ENCODE data around the gene LRRC8B. TPM values are rescaled to one million over a fixed set of nuclear protein-coding genes. Genes with fewer than 3 reads are reported as not detected.

The LRRC8B gene
- total RNA-seq = 10 to 100 TPM; 39.2 to 39.4 TPM
- 14.3 TPM for polyA plus RNA-seq (2013, experiment 1 of 2)
- 15.8 TPM for polyA plus RNA-seq (2013, experiment 2 of 2)
- long read RNA-seq, experiment 1, full-length matches to known transcripts = 3 of 17 reads
- long read RNA-seq, experiment 1, partial matches to known transcripts = 2 of 17 reads
- long read RNA-seq, experiment 1, other reads (novel, unspliced or antisense) = 12 of 17 reads
- long read RNA-seq, experiment 2, full-length matches to known transcripts = 28 of 66 reads
- long read RNA-seq, experiment 2, partial matches to known transcripts = 5 of 66 reads
- long read RNA-seq, experiment 2, other reads (novel, unspliced or antisense) = 33 of 66 reads
- long read RNA-seq, experiment 3, full-length matches to known transcripts = 5 of 18 reads
- long read RNA-seq, experiment 3, partial matches to known transcripts = 2 of 18 reads
- long read RNA-seq, experiment 3, other reads (novel, unspliced or antisense) = 11 of 18 reads
- long read RNA-seq, experiment 4, partial matches to known transcripts = 0 of 2 reads
- long read RNA-seq, experiment 4, other reads (novel, unspliced or antisense) = 2 of 2 reads

DNA sequence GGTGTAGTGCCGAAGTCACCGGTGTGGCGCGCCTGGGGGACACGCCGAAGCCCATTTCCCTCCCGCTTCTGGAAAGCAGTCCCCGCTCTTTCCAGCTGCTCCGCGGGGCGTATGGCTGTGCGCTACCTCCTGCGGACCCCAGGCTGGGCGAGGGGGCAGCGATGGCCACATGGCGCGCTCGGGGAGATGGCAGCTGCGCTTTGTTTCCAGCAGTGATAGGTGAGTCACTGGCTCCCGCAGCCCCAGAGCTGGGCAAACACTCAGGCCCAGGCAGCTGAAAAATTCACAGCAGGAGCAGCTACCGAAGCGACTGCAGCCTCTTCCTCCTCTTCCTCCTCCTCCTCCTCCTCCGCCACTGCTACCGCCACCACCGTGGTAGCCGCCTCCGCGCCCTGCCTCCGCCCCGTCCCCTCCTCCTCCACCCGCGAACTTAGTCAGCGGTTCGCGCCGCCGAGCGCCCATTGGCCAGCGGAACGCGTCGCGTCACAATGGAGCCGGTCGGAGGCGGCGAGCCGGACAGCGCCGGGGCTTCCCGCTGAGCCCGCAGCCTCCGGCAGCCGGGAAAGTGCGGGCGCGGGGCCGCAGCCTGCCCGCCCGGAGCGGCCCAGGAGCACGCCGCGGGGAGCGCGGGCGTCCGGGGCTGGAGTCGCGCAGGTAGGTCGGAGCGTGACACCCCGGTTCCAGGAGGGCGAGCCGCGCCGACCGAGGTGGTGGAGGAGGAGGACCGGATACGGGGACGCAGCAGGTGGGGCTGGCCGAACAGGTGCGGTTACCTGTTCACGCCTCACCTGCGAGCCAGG lies at the start of gene LRRC8B:
Gene LRRC8B, plus strand, starts transcription at position 461 of the 800 bp plus-strand sequence. CDS start 57,822 bp downstream, outside the sequence.
- Histone ChIP-seq H3K9ac (ENCODE audit: extremely low read depth, low read length, poor library complexity, severe bottlenecking) (peak within 1 kb of the TSS; percentile 77), H3K9me3 (ENCODE audit: control insufficient read depth, low read length) (no peaks in the 10 kb centered on the region), H3K27ac (ENCODE audit: low read depth, low read length) (peak within 1 kb of the TSS; percentile 94), H3K27me3 (ENCODE audit: control insufficient read depth, insufficient read depth, low read length, poor library complexity, severe bottlenecking) (no peaks in the 10 kb centered on the region), H3K4me3 (ENCODE audit: low read length) (peak within 1 kb of the TSS; percentile 96), H3K36me3 (ENCODE audit: control insufficient read depth, insufficient read depth, low read length) (peaks cover 15% of the 10 kb centered on the region), H3K4me1 (ENCODE audit: control insufficient read depth, insufficient read depth, low read length) (no peaks in the 10 kb centered on the region)
- no peak within 1 kb of the TSS for H3K4me3 Mint-ChIP-seq
- peak; percentile 96 for DNase-seq
- H3K36me3 Mint-ChIP-seq (ENCODE audit: low read depth) = peaks cover 4% of the 10 kb centered on the region
- peaks cover 17% of the 10 kb centered on the region for H3K4me1 Mint-ChIP-seq
- WGBS, 2 experiments (ENCODE audit: insufficient coverage in 1 of 2, insufficient read length in 1 of 2) = 0% methylated on average over 12 to 85 of the region's 85 CpGs
- H3K27ac Mint-ChIP-seq = peak within 1 kb of the TSS; percentile 95
- no peaks in the 10 kb centered on the region for H3K9me3 Mint-ChIP-seq
- peaks cover 4% of the 10 kb centered on the region for H3K27me3 Mint-ChIP-seq (ENCODE audit: insufficient read depth)
- TF ChIP-seq, protein P1, sequence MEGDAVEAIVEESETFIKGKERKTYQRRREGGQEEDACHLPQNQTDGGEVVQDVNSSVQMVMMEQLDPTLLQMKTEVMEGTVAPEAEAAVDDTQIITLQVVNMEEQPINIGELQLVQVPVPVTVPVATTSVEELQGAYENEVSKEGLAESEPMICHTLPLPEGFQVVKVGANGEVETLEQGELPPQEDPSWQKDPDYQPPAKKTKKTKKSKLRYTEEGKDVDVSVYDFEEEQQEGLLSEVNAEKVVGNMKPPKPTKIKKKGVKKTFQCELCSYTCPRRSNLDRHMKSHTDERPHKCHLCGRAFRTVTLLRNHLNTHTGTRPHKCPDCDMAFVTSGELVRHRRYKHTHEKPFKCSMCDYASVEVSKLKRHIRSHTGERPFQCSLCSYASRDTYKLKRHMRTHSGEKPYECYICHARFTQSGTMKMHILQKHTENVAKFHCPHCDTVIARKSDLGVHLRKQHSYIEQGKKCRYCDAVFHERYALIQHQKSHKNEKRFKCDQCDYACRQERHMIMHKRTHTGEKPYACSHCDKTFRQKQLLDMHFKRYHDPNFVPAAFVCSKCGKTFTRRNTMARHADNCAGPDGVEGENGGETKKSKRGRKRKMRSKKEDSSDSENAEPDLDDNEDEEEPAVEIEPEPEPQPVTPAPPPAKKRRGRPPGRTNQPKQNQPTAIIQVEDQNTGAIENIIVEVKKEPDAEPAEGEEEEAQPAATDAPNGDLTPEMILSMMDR (conservative IDR thresholded peaks at IDR 0.05) = no peak

DNA sequence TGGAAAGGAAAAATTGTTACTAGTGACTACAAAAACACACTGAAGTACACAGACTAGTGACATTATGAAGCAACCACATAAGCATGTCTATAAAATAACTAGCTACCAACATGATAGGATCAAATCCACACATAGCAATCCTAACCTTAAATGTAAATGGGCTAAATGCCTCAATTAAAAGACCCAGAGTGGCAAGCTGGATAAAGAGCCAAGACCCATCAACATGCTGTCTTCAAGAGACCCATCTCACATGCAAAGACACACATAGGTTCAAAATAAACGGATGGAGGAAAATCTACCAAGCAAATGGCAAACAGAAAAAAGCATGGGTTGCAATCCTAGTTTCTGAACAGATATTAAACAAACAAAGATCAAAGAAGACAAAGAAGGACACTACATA lies 49.4 kb upstream of the LRRC8B start:
- WGBS, 2 experiments (ENCODE audit: insufficient coverage in 1 of 2, insufficient read length in 1 of 2) = 78% methylated on average over 1 of the region's 1 CpG; no CpG with 5 or more reads in 1 of the 2 experiments
- TF ChIP-seq, protein P1 (conservative IDR thresholded peaks at IDR 0.05) = no peak
- Mint-ChIP-seq H3K36me3 (ENCODE audit: low read depth) (no peaks in the 10 kb centered on the region), H3K27me3 (ENCODE audit: insufficient read depth) (peaks cover 2% of the 10 kb centered on the region), H3K4me3 (no peak overlapping the region), H3K27ac (no peak overlapping the region), H3K9me3 (peaks cover 15% of the 10 kb centered on the region), H3K4me1 (no peaks in the 10 kb centered on the region)
- Histone ChIP-seq H3K36me3 (ENCODE audit: control insufficient read depth, insufficient read depth, low read length) (no peaks in the 10 kb centered on the region), H3K4me3 (ENCODE audit: low read length) (no peak overlapping the region), H3K4me1 (ENCODE audit: control insufficient read depth, insufficient read depth, low read length) (no peaks in the 10 kb centered on the region), H3K9ac (ENCODE audit: extremely low read depth, low read length, poor library complexity, severe bottlenecking) (no peak overlapping the region), H3K9me3 (ENCODE audit: control insufficient read depth, low read length) (peaks cover 9% of the 10 kb centered on the region), H3K27me3 (ENCODE audit: control insufficient read depth, insufficient read depth, low read length, poor library complexity, severe bottlenecking) (no peaks in the 10 kb centered on the region), H3K27ac (ENCODE audit: low read depth, low read length) (no peak overlapping the region)
- no peak for DNase-seq

DNA sequence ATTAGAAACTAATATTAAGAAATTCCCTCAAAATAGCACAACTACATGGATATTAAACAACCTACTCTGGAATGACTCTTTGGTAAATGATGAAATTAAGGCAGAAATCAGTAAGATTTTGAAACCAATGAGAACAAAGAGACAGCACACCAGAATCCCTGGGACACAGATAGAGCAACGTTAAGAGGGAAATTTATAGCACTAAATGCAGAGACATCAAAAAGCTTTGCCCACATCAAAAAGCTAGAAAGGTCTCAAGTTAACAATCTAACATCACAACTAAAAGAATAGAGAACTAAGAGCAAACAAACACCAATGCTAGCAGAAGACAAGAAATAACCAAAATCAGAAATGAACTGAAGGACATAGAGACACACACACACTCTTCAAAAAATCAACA lies 48.6 kb upstream of the LRRC8B start:
- H3K9me3 ChIP-seq (ENCODE audit: control insufficient read depth, low read length) = peaks cover 16% of the 10 kb centered on the region
- H3K27ac ChIP-seq (ENCODE audit: low read depth, low read length) = no peak overlapping the region
- H3K27me3 ChIP-seq (ENCODE audit: control insufficient read depth, insufficient read depth, low read length, poor library complexity, severe bottlenecking) = no peaks in the 10 kb centered on the region
- H3K4me1 Mint-ChIP-seq = no peaks in the 10 kb centered on the region
- TF ChIP-seq, protein P1 (conservative IDR thresholded peaks at IDR 0.05) = no peak
- no peak for DNase-seq
- H3K4me1 ChIP-seq (ENCODE audit: control insufficient read depth, insufficient read depth, low read length) = no peaks in the 10 kb centered on the region
- 97% methylated on average over 1 of the region's 1 CpG; no CpG with 5 or more reads in 1 of the 2 experiments for WGBS, 2 experiments (ENCODE audit: insufficient coverage in 1 of 2, insufficient read length in 1 of 2)
- no peaks in the 10 kb centered on the region for H3K36me3 ChIP-seq (ENCODE audit: control insufficient read depth, insufficient read depth, low read length)
- H3K9me3 Mint-ChIP-seq = peaks cover 23% of the 10 kb centered on the region
- peaks cover 2% of the 10 kb centered on the region for H3K27me3 Mint-ChIP-seq (ENCODE audit: insufficient read depth)
- H3K4me3 ChIP-seq (ENCODE audit: low read length) = no peak overlapping the region
- no peak overlapping the region for H3K9ac ChIP-seq (ENCODE audit: extremely low read depth, low read length, poor library complexity, severe bottlenecking)
- no peak overlapping the region for H3K4me3 Mint-ChIP-seq
- H3K27ac Mint-ChIP-seq = no peak overlapping the region
- no peaks in the 10 kb centered on the region for H3K36me3 Mint-ChIP-seq (ENCODE audit: low read depth)
